ENCODE results near the gene NDC1.

The NDC1 gene

GRCh38 chr1:53735261-53735660, 102.8 kb downstream of the NDC1 start:
- H3K36me3 ChIP-seq (replicated peaks; ENCODE audit: insufficient read depth, low read length) = no peaks in the 10 kb centered on the region
- peaks cover 26% of the 10 kb centered on the region for H3F3A ChIP-seq (ENCODE audit: insufficient read depth, low read length)
- DNase-seq = peak; percentile 85
- H3K27ac ChIP-seq (ENCODE audit: low read length) = peak overlapping the region; percentile 95
- peak overlapping the region; percentile 55 for H2AFZ ChIP-seq (ENCODE audit: low read length)
- H3K9me3 ChIP-seq (replicated peaks; ENCODE audit: insufficient read depth, low read length) = no peaks in the 10 kb centered on the region
- TF ChIP-seq EZH2phosphoT487 (IDR thresholded peaks at IDR 0.05; ENCODE audit: low read length) = no peak
- TF ChIP-seq CTCF (IDR thresholded peaks at IDR 0.05; ENCODE audit: low read length) = no peak
- no peak for TF ChIP-seq EZH2 (optimal IDR thresholded peaks at IDR 0.05; ENCODE audit: low read depth, low read length)
- H4K20me1 ChIP-seq (ENCODE audit: insufficient read depth, low read length) = no peaks in the 10 kb centered on the region
- H3K27me3 ChIP-seq (replicated peaks; ENCODE audit: insufficient read depth, low read length) = no peaks in the 10 kb centered on the region
- peak overlapping the region; percentile 66 for H3K9ac ChIP-seq (ENCODE audit: low read length)
- peaks cover 11% of the 10 kb centered on the region for H3K79me2 ChIP-seq (ENCODE audit: low read length)
- peaks cover 29% of the 10 kb centered on the region for H3K4me1 ChIP-seq (ENCODE audit: low read length)
- H3K4me2 ChIP-seq (ENCODE audit: low read depth, low read length) = peak overlapping the region; percentile 86
- H3K9me2 ChIP-seq (replicated peaks; ENCODE audit: insufficient read depth, low read length) = no peaks in the 10 kb centered on the region
- H3K4me3 ChIP-seq (ENCODE audit: low read length) = peak overlapping the region; percentile 35

- Histone ChIP-seq H3K9me2 (replicated peaks; ENCODE audit: insufficient read depth, low read length) (no peaks in the 10 kb centered on the region), H3K9ac (ENCODE audit: low read length) (peak overlapping the region; percentile 66), H3K4me1 (ENCODE audit: low read length) (peaks cover 29% of the 10 kb centered on the region), H3K9me3 (replicated peaks; ENCODE audit: insufficient read depth, low read length) (no peaks in the 10 kb centered on the region), H3K27me3 (replicated peaks; ENCODE audit: insufficient read depth, low read length) (no peaks in the 10 kb centered on the region), H2AFZ (ENCODE audit: low read length) (peak overlapping the region; percentile 55), H3K36me3 (replicated peaks; ENCODE audit: insufficient read depth, low read length) (no peaks in the 10 kb centered on the region), H3K4me2 (ENCODE audit: low read depth, low read length) (peak overlapping the region; percentile 86), H3K4me3 (ENCODE audit: low read length) (peak overlapping the region; percentile 23), H3K27ac (ENCODE audit: low read length) (peak overlapping the region; percentile 95), H3F3A (ENCODE audit: insufficient read depth, low read length) (peaks cover 26% of the 10 kb centered on the region), H3K79me2 (ENCODE audit: low read length) (peaks cover 11% of the 10 kb centered on the region), H4K20me1 (ENCODE audit: insufficient read depth, low read length) (no peaks in the 10 kb centered on the region)
- peak; percentile 67 for DNase-seq
- TF ChIP-seq CTCF (IDR thresholded peaks at IDR 0.05; ENCODE audit: low read length) (no peak), EZH2 (optimal IDR thresholded peaks at IDR 0.05; ENCODE audit: low read depth, low read length) (no peak), EZH2phosphoT487 (IDR thresholded peaks at IDR 0.05; ENCODE audit: low read length) (no peak)
These were observed 103.4 kb downstream of the NDC1 start for GRCh38 chr1:53734650-53735211.

- H3K27me3 ChIP-seq (replicated peaks; ENCODE audit: insufficient read depth, low read length) = no peaks in the 10 kb centered on the region
- H3K36me3 ChIP-seq (replicated peaks; ENCODE audit: insufficient read depth, low read length) = no peaks in the 10 kb centered on the region
- H3K4me1 ChIP-seq (ENCODE audit: low read length) = peaks cover 29% of the 10 kb centered on the region
- H3K27ac ChIP-seq (ENCODE audit: low read length) = peak overlapping the region; percentile 95
- H3K9me2 ChIP-seq (replicated peaks; ENCODE audit: insufficient read depth, low read length) = no peaks in the 10 kb centered on the region
- H2AFZ ChIP-seq (ENCODE audit: low read length) = peak overlapping the region; percentile 55
- TF ChIP-seq EZH2 (optimal IDR thresholded peaks at IDR 0.05; ENCODE audit: low read depth, low read length) (no peak), EZH2phosphoT487 (IDR thresholded peaks at IDR 0.05; ENCODE audit: low read length) (no peak)
- H3K4me3 ChIP-seq (ENCODE audit: low read length) = peak overlapping the region; percentile 23
- peak overlapping the region; percentile 66 for H3K9ac ChIP-seq (ENCODE audit: low read length)
- peaks cover 26% of the 10 kb centered on the region for H3F3A ChIP-seq (ENCODE audit: insufficient read depth, low read length)
- no peaks in the 10 kb centered on the region for H4K20me1 ChIP-seq (ENCODE audit: insufficient read depth, low read length)
- H3K79me2 ChIP-seq (ENCODE audit: low read length) = peaks cover 11% of the 10 kb centered on the region
- DNase-seq = no peak
- H3K9me3 ChIP-seq (replicated peaks; ENCODE audit: insufficient read depth, low read length) = no peaks in the 10 kb centered on the region
- peak overlapping the region; percentile 86 for H3K4me2 ChIP-seq (ENCODE audit: low read depth, low read length)
These were observed 104.0 kb downstream of the NDC1 start for GRCh38 chr1:53733975-53734649.
